Measurements from ENCODE around the gene GSTT2B. TPM values are rescaled to one million over a fixed set of nuclear protein-coding genes. Genes with fewer than 3 reads are reported as not detected.

GSTT2B gene
- total RNA-seq, 1 experiment from 2014 or later: 3.0 TPM

Other genes with a start within 250 kb of the GSTT2B start
- 2.2 TPM in 2 replicates for gene ZNF70, start 210.1 kb downstream of the GSTT2B start, total RNA-seq (2014; rRNA removed)
- not detected in 2 replicates for gene VPREB3, start 206.8 kb downstream of the GSTT2B start, total RNA-seq (2014; rRNA removed)
- gene C22orf15, start 198.2 kb downstream of the GSTT2B start, total RNA-seq (2014; rRNA removed): 0.06 TPM in 1 of 2 replicates, not detected in the other
- gene CHCHD10, start 193.2 kb downstream of the GSTT2B start, total RNA-seq (2014; rRNA removed): 0.19 and 0.46 TPM in 2 replicates
- 5.5 and 7.1 TPM in 2 replicates for gene MMP11, start 188.3 kb downstream of the GSTT2B start, total RNA-seq (2014; rRNA removed)
- 77.1 and 90.0 TPM in 2 replicates for gene SMARCB1, start 174.2 kb downstream of the GSTT2B start, total RNA-seq (2014; rRNA removed)
- gene DERL3, start 122.2 kb downstream of the GSTT2B start, total RNA-seq (2014; rRNA removed): 0.23 TPM in 1 of 2 replicates, not detected in the other
- 6.5 and 8.6 TPM in 2 replicates for gene SLC2A11, start 103.3 kb downstream of the GSTT2B start, total RNA-seq (2014; rRNA removed)
- 512 and 577 TPM in 2 replicates for gene MIF, start 66.8 kb downstream of the GSTT2B start, total RNA-seq (2014; rRNA removed)
- gene DDTL, start 5.7 kb upstream of the GSTT2B start, total RNA-seq (2014; rRNA removed): 0.11 TPM in 1 of 2 replicates, not detected in the other
- 98.8 and 134 TPM in 2 replicates for gene DDT, start 13.2 kb upstream of the GSTT2B start, total RNA-seq (2014; rRNA removed)
- gene GSTT2, start 18.9 kb upstream of the GSTT2B start, total RNA-seq (2014; rRNA removed): 0.11 TPM in 1 of 2 replicates, not detected in the other
- not detected in 2 replicates for gene GSTT4, start 44.3 kb upstream of the GSTT2B start, total RNA-seq (2014; rRNA removed)
- 30.3 and 30.5 TPM in 2 replicates for gene CABIN1, start 50.1 kb upstream of the GSTT2B start, total RNA-seq (2014; rRNA removed)
- 0.23 and 0.26 TPM in 2 replicates for gene SUSD2, start 220.3 kb upstream of the GSTT2B start, total RNA-seq (2014; rRNA removed)